ENCODE data around the gene USP32. TPM values are rescaled to one million over a fixed set of nuclear protein-coding genes. Genes with fewer than 3 reads are reported as not detected.

Gene USP32
- total and polyA plus RNA-seq, 2 of the 8 experiments (the other 6 are each of a cell fraction or from before 2014, with no cell fraction given): 29.6 to 112 TPM

GRCh38 chr17:60362329-60362728, 29.6 kb downstream of the USP32 start (continued):
- TF ChIP-seq CTCF (IDR thresholded peaks at IDR 0.05; ENCODE audit: control extremely low read depth in 1 of 3, insufficient read depth in 1 of 3, low read depth in 1 of 3, low read length in 3 of 3) (no peak), GABPA (IDR thresholded peaks at IDR 0.05; ENCODE audit: borderline replicate concordance, insufficient read depth, low read length) (no peak), BACH1 (IDR thresholded peaks at IDR 0.05; ENCODE audit: low read length) (no peak)
